ENCODE data around the gene NHLRC3.

Gene NHLRC3

DNA sequence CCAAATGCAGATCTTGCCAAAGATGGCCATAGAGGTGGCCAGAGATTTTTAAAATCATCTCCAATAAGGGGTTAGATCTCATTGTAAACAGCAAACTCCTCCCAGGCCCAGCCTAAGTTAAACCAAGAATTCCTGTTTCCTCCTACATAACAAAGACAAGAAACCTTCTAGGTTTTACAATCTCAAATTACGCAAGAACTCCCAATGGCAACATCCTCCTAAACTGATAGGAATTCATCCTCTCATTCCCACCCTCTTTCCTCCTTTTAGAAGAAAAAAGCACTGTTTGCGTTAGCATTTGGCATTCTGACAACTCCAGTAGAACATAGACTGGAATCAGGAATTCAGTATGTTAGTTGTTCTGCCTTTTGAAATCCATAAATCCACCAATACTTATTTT, 14.9 kb upstream of the NHLRC3 start:
- H3K4me3 ChIP-seq (ENCODE audit: low read depth, low read length), result peak overlapping the region; percentile 28; the same call in 1 of the 2 replicates
- peaks cover 47% of the 10 kb centered on the region for H3K4me1 ChIP-seq (ENCODE audit: control insufficient read depth, insufficient read depth, low read length)
- H3K9ac ChIP-seq (ENCODE audit: low read depth, low read length), result 0 out of 2 replicates have a peak overlapping the region, but pooled peaks have one; percentile 11
- H3K27ac ChIP-seq (ENCODE audit: low read depth, low read length), result peak overlapping the region; percentile 94
- no peaks in the 10 kb centered on the region for H3K27me3 ChIP-seq (ENCODE audit: control insufficient read depth, insufficient read depth, low read length)
- peaks cover 94% of the 10 kb centered on the region for H3K36me3 ChIP-seq (ENCODE audit: control insufficient read depth, insufficient read depth, low read length)
- no peaks in the 10 kb centered on the region for H3K9me3 ChIP-seq (ENCODE audit: control insufficient read depth, insufficient read depth, low read length)

DNA sequence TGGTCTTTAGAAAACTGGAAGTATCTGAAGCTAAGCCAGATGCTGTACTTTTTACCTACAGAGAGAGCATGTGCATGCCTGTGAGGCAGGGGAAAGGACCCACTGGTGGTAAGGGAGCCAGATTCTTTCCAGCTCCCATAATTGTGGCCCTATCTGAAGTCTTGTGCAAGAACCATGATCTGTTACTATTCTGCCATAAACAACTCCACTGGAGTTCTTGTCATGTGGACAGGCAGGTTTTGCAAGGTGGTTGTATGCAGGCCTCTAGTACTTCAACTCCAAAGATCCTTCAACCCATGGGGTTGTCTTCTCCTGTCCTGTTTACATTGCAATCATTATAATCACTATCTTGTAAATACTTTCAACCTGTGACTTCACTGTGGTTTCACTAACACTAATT, 14.5 kb upstream of the NHLRC3 start:
- Histone ChIP-seq H3K4me1 (ENCODE audit: control insufficient read depth, insufficient read depth, low read length) (peaks cover 47% of the 10 kb centered on the region), H3K9ac (ENCODE audit: low read depth, low read length) (no peak overlapping the region), H3K27ac (ENCODE audit: low read depth, low read length) (peak overlapping the region; percentile 94), H3K4me3 (ENCODE audit: low read depth, low read length) (peak overlapping the region; percentile 24; the same call in 1 of the 2 replicates), H3K36me3 (ENCODE audit: control insufficient read depth, insufficient read depth, low read length) (peaks cover 95% of the 10 kb centered on the region), H3K27me3 (ENCODE audit: control insufficient read depth, insufficient read depth, low read length) (no peaks in the 10 kb centered on the region), H3K9me3 (ENCODE audit: control insufficient read depth, insufficient read depth, low read length) (no peaks in the 10 kb centered on the region)

DNA sequence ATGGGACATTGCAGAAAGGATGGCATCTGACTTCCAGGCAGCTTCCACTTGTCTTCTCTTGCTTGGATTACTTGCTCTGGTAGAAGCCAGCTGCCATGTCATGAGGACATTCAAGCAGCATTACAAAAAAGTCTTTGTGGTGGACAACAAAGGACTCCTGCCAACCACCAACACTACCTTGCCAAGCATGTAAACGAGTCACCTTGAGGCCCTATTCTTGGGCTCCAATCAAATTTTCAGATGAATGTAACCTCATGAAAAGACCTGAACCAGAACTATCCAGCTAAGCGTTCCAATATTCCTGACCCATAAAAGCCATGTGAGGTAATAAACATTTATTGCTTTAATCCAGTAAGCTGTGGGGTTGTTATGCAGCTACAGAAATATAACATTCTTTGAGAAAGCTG, 12.8 kb upstream of the NHLRC3 start:
- Histone ChIP-seq H3K27me3 (ENCODE audit: control insufficient read depth, insufficient read depth, low read length) (no peaks in the 10 kb centered on the region), H3K36me3 (ENCODE audit: control insufficient read depth, insufficient read depth, low read length) (peaks cover 98% of the 10 kb centered on the region), H3K4me3 (ENCODE audit: low read depth, low read length) (0 out of 2 replicates have a peak overlapping the region, but pooled peaks have one; percentile 3), H3K9ac (ENCODE audit: low read depth, low read length) (no peak overlapping the region), H3K9me3 (ENCODE audit: control insufficient read depth, insufficient read depth, low read length) (no peaks in the 10 kb centered on the region), H3K4me1 (ENCODE audit: control insufficient read depth, insufficient read depth, low read length) (peaks cover 55% of the 10 kb centered on the region), H3K27ac (ENCODE audit: low read depth, low read length) (peak overlapping the region; percentile 52)

DNA sequence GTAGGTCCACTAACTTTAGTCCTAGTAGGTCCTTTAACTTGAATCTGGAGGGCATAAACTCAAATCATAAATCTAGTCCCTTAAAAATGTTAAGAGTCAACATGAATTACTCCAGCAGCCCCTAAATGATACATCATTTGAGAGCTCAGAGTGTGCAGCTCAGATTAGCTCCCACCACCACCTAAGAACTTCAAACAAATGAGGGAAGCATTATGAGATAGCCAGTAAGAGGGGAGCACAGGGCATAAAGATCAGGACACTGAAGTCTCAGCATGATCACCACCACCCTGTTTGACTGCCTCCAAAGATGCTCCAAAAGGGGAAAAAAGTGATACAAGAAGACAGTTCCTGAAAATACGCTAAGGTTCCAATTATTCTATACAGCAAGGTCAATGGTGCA, 6.1 kb upstream of the NHLRC3 start:
- Histone ChIP-seq H3K4me1 (ENCODE audit: control insufficient read depth, insufficient read depth, low read length) (peaks cover 26% of the 10 kb centered on the region), H3K27me3 (ENCODE audit: control insufficient read depth, insufficient read depth, low read length) (no peaks in the 10 kb centered on the region), H3K9me3 (ENCODE audit: control insufficient read depth, insufficient read depth, low read length) (no peaks in the 10 kb centered on the region), H3K4me3 (ENCODE audit: low read depth, low read length) (no peak overlapping the region), H3K9ac (ENCODE audit: low read depth, low read length) (no peak overlapping the region), H3K27ac (ENCODE audit: low read depth, low read length) (no peak overlapping the region), H3K36me3 (ENCODE audit: control insufficient read depth, insufficient read depth, low read length) (peaks cover 66% of the 10 kb centered on the region)

DNA sequence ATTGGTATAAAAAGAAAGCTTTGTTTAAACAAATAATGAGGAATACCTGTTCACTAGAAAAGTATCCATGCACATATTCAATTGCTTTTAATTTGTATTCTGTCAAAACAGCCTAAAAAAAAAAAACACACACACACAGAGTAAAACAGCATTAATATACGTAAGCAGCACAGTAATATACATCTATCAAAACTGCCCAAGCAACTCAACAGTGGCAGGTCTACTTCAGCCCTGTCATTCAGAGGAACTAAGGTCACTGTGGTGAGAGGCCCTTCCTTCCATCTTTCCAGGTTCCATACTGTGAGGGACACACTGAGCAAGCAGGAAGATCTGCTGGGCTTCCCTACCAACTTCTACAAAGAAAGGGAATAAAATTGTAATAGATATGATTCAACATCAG, 4.2 kb upstream of the NHLRC3 start:
- no peaks in the 10 kb centered on the region for H3K27me3 ChIP-seq (ENCODE audit: control insufficient read depth, insufficient read depth, low read length)
- no peak overlapping the region for H3K27ac ChIP-seq (ENCODE audit: low read depth, low read length)
- H3K4me1 ChIP-seq (ENCODE audit: control insufficient read depth, insufficient read depth, low read length), result peaks cover 28% of the 10 kb centered on the region
- no peaks in the 10 kb centered on the region for H3K9me3 ChIP-seq (ENCODE audit: control insufficient read depth, insufficient read depth, low read length)
- H3K9ac ChIP-seq (ENCODE audit: low read depth, low read length), result no peak overlapping the region
- 0 out of 2 replicates have a peak overlapping the region, but pooled peaks have one; percentile 85 for H3K4me3 ChIP-seq (ENCODE audit: low read depth, low read length)
- peaks cover 47% of the 10 kb centered on the region for H3K36me3 ChIP-seq (ENCODE audit: control insufficient read depth, insufficient read depth, low read length)

DNA sequence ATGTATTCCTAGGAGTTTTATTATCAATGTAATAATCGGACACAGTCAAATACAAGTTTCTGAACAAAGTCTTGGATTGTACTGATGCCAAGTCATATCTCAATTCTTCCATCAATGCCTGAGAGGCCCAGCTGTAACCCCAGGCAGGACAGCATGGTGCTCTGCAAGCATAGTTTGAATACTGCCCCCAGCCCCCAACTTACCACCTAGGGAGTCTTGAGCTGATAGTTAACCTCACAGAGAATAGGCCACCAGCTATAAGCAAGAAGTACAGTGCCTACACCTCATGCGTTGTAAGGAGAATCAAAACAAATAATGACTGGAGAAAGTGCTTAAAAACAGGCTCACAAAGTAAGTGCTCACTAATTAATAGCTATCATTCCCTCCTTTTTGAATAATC, 3.1 kb upstream of the NHLRC3 start:
- H3K4me3 ChIP-seq (ENCODE audit: low read depth, low read length), result peak overlapping the region; percentile 85
- no peak overlapping the region for H3K27ac ChIP-seq (ENCODE audit: low read depth, low read length)
- H3K27me3 ChIP-seq (ENCODE audit: control insufficient read depth, insufficient read depth, low read length), result no peaks in the 10 kb centered on the region
- no peaks in the 10 kb centered on the region for H3K9me3 ChIP-seq (ENCODE audit: control insufficient read depth, insufficient read depth, low read length)
- peaks cover 36% of the 10 kb centered on the region for H3K36me3 ChIP-seq (ENCODE audit: control insufficient read depth, insufficient read depth, low read length)
- peaks cover 23% of the 10 kb centered on the region for H3K4me1 ChIP-seq (ENCODE audit: control insufficient read depth, insufficient read depth, low read length)
- no peak overlapping the region for H3K9ac ChIP-seq (ENCODE audit: low read depth, low read length)

DNA sequence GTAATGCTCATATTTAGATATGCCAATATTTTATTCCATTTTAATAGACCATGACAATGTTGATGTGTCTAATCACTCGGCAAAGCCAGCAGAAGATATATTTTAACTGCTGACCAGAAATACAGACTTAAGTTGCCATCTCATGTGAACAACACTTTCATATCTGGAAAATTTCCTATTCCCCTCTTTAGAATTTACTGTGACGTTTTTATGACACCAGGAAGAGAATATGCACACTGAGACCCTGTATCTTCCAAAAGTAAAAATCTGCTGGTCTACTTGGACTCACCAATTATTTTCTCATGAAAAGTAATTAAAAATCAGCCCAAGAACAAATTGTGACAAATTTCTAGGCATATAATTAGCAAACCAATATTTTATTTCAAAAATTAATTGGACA, 2.5 kb upstream of the NHLRC3 start:
- Histone ChIP-seq H3K9ac (ENCODE audit: low read depth, low read length) (peak overlapping the region; percentile 83), H3K27me3 (ENCODE audit: control insufficient read depth, insufficient read depth, low read length) (no peaks in the 10 kb centered on the region), H3K9me3 (ENCODE audit: control insufficient read depth, insufficient read depth, low read length) (no peaks in the 10 kb centered on the region), H3K27ac (ENCODE audit: low read depth, low read length) (no peak overlapping the region), H3K36me3 (ENCODE audit: control insufficient read depth, insufficient read depth, low read length) (peaks cover 30% of the 10 kb centered on the region), H3K4me3 (ENCODE audit: low read depth, low read length) (peak overlapping the region; percentile 85), H3K4me1 (ENCODE audit: control insufficient read depth, insufficient read depth, low read length) (peaks cover 23% of the 10 kb centered on the region)

DNA sequence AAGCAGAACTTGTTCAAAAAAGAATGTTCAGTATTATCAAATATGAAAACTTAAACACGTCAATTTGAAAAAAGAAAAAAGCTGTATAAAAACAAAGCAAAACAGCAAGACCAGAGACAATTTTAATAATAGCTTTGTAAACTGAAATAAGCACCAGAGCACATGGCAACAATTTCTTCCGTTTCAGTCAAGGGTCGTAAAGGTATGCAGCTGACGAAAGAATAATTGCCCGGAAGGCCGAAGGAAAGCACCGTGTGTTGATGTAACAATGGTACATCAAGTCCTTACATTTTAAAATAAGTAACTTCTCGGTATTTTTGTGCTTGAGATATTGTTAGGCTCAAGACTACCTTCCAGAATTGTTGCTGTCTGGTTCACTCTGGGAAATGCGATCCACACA, 2.0 kb upstream of the NHLRC3 start:
- Histone ChIP-seq H3K27me3 (ENCODE audit: control insufficient read depth, insufficient read depth, low read length) (no peaks in the 10 kb centered on the region), H3K9me3 (ENCODE audit: control insufficient read depth, insufficient read depth, low read length) (no peaks in the 10 kb centered on the region), H3K36me3 (ENCODE audit: control insufficient read depth, insufficient read depth, low read length) (peaks cover 26% of the 10 kb centered on the region), H3K9ac (ENCODE audit: low read depth, low read length) (peak overlapping the region; percentile 83), H3K4me1 (ENCODE audit: control insufficient read depth, insufficient read depth, low read length) (peaks cover 23% of the 10 kb centered on the region), H3K27ac (ENCODE audit: low read depth, low read length) (peak overlapping the region; percentile 11), H3K4me3 (ENCODE audit: low read depth, low read length) (peak overlapping the region; percentile 85)

DNA sequence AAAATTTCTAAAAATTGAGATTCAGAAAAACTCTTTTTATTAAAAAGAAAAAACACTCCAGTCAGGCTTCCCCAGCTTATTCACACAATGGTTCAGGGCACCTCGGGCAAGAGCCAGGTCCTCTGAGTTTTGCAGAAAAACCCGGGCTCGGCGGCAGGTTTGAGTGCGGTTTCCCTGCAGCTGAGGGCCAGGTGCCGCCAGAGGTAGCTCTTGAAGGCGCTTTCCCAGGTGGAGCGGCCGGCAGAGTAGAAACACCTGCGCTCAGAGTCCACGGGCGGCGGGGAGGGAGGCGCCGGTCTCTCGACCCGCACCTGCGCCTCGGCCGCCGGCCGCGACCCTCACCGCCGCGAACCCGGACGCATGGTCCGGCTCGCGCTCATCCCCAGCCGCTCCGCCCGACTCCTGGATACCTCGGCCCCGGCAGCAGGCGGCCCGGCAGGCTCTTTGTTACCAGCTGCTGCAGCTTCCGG, 811 bp upstream of the NHLRC3 start:
- Histone ChIP-seq H3K4me3 (ENCODE audit: low read depth, low read length) (peak overlapping the region; percentile 85), H3K4me1 (ENCODE audit: control insufficient read depth, insufficient read depth, low read length) (peaks cover 23% of the 10 kb centered on the region), H3K36me3 (ENCODE audit: control insufficient read depth, insufficient read depth, low read length) (peaks cover 14% of the 10 kb centered on the region), H3K9ac (ENCODE audit: low read depth, low read length) (peak overlapping the region; percentile 83), H3K27me3 (ENCODE audit: control insufficient read depth, insufficient read depth, low read length) (no peaks in the 10 kb centered on the region), H3K9me3 (ENCODE audit: control insufficient read depth, insufficient read depth, low read length) (no peaks in the 10 kb centered on the region), H3K27ac (ENCODE audit: low read depth, low read length) (peak overlapping the region; percentile 96)

DNA sequence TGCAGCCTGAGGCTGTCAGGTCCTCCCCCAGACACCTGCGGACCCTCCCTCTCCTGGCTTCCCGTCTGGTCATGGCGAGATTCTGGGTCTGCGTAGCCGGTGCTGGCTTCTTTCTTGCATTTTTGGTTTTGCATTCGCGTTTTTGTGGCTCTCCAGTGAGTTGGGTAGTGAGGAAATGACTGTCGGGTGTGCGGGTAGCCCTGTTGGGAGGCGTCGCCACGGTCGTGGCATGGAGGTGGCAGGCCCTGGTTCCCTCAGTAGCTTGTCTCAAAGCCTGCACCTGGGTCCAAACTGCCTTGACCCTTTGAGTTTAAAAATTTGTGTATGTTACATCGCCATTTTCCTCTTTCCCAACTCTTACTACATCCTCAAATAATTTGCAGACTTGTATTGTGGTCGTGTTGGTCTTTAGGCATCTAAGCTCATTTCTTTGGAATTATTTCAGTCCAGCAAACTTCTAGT, 344 bp downstream of the NHLRC3 start:
- Histone ChIP-seq H3K9ac (ENCODE audit: low read depth, low read length) (peak overlapping the region; percentile 83), H3K4me1 (ENCODE audit: control insufficient read depth, insufficient read depth, low read length) (peaks cover 23% of the 10 kb centered on the region), H3K4me3 (ENCODE audit: low read depth, low read length) (peak overlapping the region; percentile 85), H3K9me3 (ENCODE audit: control insufficient read depth, insufficient read depth, low read length) (no peaks in the 10 kb centered on the region), H3K36me3 (ENCODE audit: control insufficient read depth, insufficient read depth, low read length) (peaks cover 11% of the 10 kb centered on the region), H3K27me3 (ENCODE audit: control insufficient read depth, insufficient read depth, low read length) (no peaks in the 10 kb centered on the region), H3K27ac (ENCODE audit: low read depth, low read length) (peak overlapping the region; percentile 96)

DNA sequence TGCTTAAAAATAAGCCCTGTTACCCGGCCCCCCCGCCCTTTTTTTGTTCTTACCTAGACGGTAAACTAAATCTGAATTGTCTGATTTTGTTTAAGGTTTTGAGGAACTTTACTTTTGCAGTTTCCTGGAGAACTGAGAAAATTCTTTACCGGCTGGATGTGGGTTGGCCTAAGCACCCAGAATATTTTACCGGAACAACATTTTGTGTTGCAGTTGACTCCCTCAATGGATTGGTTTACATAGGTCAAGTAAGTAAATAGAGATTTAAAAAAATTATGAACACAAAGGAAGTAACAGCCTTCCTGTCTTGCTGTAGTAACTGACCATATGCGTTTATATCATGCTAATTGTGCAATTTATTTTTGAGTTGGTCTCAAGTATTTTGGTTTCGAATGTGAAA, 785 bp downstream of the NHLRC3 start:
- H3K36me3 ChIP-seq (ENCODE audit: control insufficient read depth, insufficient read depth, low read length), result peaks cover 9% of the 10 kb centered on the region
- H3K9ac ChIP-seq (ENCODE audit: low read depth, low read length), result no peak overlapping the region
- no peaks in the 10 kb centered on the region for H3K27me3 ChIP-seq (ENCODE audit: control insufficient read depth, insufficient read depth, low read length)
- H3K9me3 ChIP-seq (ENCODE audit: control insufficient read depth, insufficient read depth, low read length), result no peaks in the 10 kb centered on the region
- H3K27ac ChIP-seq (ENCODE audit: low read depth, low read length), result no peak overlapping the region
- peaks cover 21% of the 10 kb centered on the region for H3K4me1 ChIP-seq (ENCODE audit: control insufficient read depth, insufficient read depth, low read length)
- peak overlapping the region; percentile 85 for H3K4me3 ChIP-seq (ENCODE audit: low read depth, low read length)
